GM12865 (cell line): Measurements from ENCODE around the gene SLC15A2.
"Not testable (repeated sequence)": the region's sequence is repeated elsewhere in the genome, so short reads cannot be mapped to it uniquely, and the experiment has no call there.

Experiments used
- DNase-seq: peaks from one replicate; pipeline ENCODE4 v3.0.0; 2010; ENCODE audit warnings: low read depth
- H3K4me3 ChIP-seq: 2 replicates; pipeline ENCODE4 v1.5.1; 2011; ENCODE audit warnings: mild to moderate bottlenecking, low read depth, low read length, control low read depth
- CTCF ChIP-seq: IDR thresholded peaks from 2 replicates; pipeline ENCODE4 v1.5.1; 2011; ENCODE audit warnings: low read length, control low read depth, low read depth, inconsistent platforms; ENCODE audit not compliant: insufficient read depth; ENCODE audit errors: missing control alignments

Gene SLC15A2

GRCh38 chr3:121924734-121925133, 30.5 kb downstream of the SLC15A2 start:
- no peak for TF ChIP-seq CTCF
- no peak for DNase-seq
- no peak overlapping the region for H3K4me3 ChIP-seq

DNA sequence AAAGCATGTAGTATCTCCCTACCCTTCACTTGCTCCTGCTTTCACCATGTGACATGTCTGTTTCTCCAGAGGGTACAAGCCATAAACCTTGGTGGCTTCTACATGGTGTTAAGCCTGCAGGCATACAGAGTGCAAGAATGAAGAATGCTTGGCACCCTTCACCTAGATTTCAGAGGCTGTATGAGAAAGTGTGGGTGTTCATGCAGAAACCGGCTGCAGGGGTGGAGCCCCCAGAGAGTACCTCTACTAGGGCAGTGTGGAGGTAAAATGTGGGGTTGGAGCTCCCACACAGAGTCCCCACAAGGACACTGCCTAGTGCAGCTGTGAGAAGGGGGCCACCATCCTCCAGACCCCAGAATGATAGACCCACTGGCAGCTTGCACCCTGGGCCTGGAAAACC, 32.2 kb downstream of the SLC15A2 start:
- H3K4me3 ChIP-seq = no peak overlapping the region
- no peak for TF ChIP-seq CTCF
- DNase-seq = no peak

DNA sequence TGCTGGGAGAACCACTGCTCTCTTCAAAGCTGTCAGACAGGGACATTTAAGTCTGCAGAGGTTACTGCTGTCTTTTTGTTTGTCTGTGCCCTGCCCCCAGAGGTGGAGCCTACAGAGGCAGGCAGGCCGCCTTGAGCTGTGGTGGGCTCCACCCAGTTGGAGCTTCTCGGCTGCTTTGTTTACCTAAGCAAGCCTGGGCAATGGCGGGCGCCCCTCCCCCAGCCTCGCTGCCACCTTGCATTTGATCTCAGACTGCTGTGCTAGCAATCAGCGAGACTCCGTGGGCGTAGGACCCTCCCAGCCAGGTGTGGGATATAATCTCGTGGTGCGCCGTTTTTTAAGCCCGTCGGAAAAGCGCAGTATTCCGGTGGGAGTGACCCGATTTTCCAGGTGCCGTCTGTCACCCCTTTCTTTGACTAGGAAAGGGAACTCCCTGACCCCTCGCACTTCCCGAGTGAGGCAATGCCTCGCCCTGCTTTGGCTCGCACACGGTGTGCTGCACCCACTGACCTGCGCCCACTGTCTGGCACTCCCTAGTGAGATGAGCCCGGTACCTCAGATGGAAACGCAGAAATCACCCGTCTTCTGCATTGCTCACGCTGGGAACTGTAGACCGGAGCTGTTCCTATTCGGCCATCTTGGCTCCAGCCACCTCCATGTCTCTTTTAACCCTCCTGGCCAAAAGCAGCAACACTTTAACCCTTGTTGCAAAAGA, 44.1 kb downstream of the SLC15A2 start:
- H3K4me3 ChIP-seq, DNase-seq: not testable (repeated sequence)

GRCh38 chr3:121941592-121941991, 47.4 kb downstream of the SLC15A2 start:
- no peak overlapping the region for H3K4me3 ChIP-seq
- no peak for DNase-seq
- no peak for TF ChIP-seq CTCF

DNA sequence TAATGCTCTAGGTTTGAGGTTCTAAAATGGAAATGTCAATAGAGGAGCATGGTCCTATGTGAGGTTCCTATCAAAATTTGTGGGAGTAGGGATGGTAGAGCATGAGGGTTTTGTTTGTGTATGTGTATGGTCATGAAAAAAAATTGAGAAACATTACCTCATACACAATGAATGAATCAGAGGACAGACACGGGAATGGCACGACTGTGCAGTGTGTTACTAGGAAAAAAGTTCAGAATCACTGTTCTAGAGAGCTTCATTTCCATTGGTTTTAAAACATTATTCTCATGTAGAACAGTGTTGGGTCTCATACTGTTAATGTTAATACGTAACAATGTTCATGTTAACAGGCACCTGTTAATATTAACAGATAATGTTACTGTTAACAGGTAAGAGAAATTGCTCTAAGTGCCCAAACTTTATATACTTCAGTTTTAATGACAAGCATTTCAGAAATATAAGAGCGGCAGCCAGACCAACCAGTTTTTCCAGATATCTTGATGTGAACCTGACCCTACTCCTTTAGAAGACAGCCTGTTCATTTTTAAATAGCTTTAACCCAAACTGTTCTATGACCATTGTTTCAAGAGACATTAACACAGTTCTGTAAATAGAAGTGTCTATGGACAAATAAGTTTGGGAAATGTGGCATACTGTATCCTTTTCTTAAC, 48.0 kb downstream of the SLC15A2 start:
- no peak for TF ChIP-seq CTCF
- no peak overlapping the region for H3K4me3 ChIP-seq
- DNase-seq = no peak

- no peak overlapping the region for H3K4me3 ChIP-seq
- TF ChIP-seq CTCF = no peak
- no peak for DNase-seq
Observed at GRCh38 chr3:121943431-121943830, 49.2 kb downstream of the SLC15A2 start.

GRCh38 chr3:121948641-121949040, 54.4 kb downstream of the SLC15A2 start:
- no peak for TF ChIP-seq CTCF
- H3K4me3 ChIP-seq = no peak overlapping the region
- no peak for DNase-seq
